HepG2 (cell line): Measurements from ENCODE around the gene MRNIP. TPM values are rescaled to one million over a fixed set of nuclear protein-coding genes. Genes with fewer than 3 reads are reported as not detected.
A peak's percentile ranks its signal among the peaks of the same experiment; 100 is the strongest.

ENCODE experiments used
- AHDC1 ChIP-seq: sonication (generic); formaldehyde crosslinking; IDR thresholded peaks from 2 replicates; pipeline ENCODE4 v1.5.1; 2020; ENCODE audit warnings: mild to moderate bottlenecking, missing genetic modification reagents, borderline replicate concordance
- HOMEZ ChIP-seq: IDR thresholded peaks from 2 replicates; pipeline ENCODE4 v1.6.1; 2016; ENCODE audit warnings: low read depth
- NR2F6 ChIP-seq, 2 experiments: IDR thresholded peaks; 2 replicates each; pipeline ENCODE4 v1.6.1; 2016; ENCODE audit warnings: antibody characterized with exemption in 1 of 2, mild to moderate bottlenecking in 1 of 2
- SKIL ChIP-seq: sonication (generic); formaldehyde crosslinking; IDR thresholded peaks from 2 replicates; pipeline ENCODE4 v1.8.0; 2022; ENCODE audit warnings: missing genetic modification reagents, mild to moderate bottlenecking, moderate library complexity, borderline replicate concordance
- SP4 ChIP-seq: sonication (generic); formaldehyde crosslinking; IDR thresholded peaks from 2 replicates; pipeline ENCODE4 v1.8.1; 2023; ENCODE audit warnings: mild to moderate bottlenecking, missing genetic modification reagents
- TFDP1 ChIP-seq: IDR thresholded peaks from 2 replicates; pipeline ENCODE4 v1.6.1; 2016; ENCODE audit warnings: missing compliant biosample characterization, missing genetic modification reagents, borderline replicate concordance
- USF2 ChIP-seq, 2 experiments: sonication (generic) in 1 of 2; formaldehyde crosslinking in 1 of 2; IDR thresholded peaks; 2 replicates each; pipeline versions ENCODE4 v1.5.1 to v1.6.1; 2011 to 2020; ENCODE audit warnings: borderline replicate concordance in 1 of 2, low read depth in 1 of 2, low read length in 1 of 2, mild to moderate bottlenecking in 1 of 2, missing genetic modification reagents in 1 of 2, moderate library complexity in 1 of 2
- XBP1 ChIP-seq: sonication (generic); formaldehyde crosslinking; IDR thresholded peaks from 2 replicates; pipeline ENCODE4 v1.5.0; 2020; ENCODE audit warnings: missing genetic modification reagents
- YEATS4 ChIP-seq: sonication (generic); formaldehyde crosslinking; IDR thresholded peaks from 2 replicates; pipeline ENCODE4 v1.4.0; 2020; ENCODE audit warnings: missing genetic modification reagents, borderline replicate concordance
- ZFX ChIP-seq: sonication (generic); formaldehyde crosslinking; IDR thresholded peaks from 2 replicates; pipeline ENCODE4 v1.4.0; 2020; ENCODE audit warnings: mild to moderate bottlenecking, low read depth, missing genetic modification reagents, moderate library complexity
- ZMAT3 ChIP-seq: sonication (generic); formaldehyde crosslinking; conservative IDR thresholded peaks from 2 replicates; pipeline ENCODE4 v1.7.0; 2021; ENCODE audit warnings: missing genetic modification reagents
- ZNF136 ChIP-seq: sonication (generic); formaldehyde crosslinking; IDR thresholded peaks from 2 replicates; pipeline ENCODE4 v1.8.1; 2022; ENCODE audit warnings: low read depth, mild to moderate bottlenecking, moderate library complexity, missing genetic modification reagents
- ZNF607 ChIP-seq: sonication (generic); formaldehyde crosslinking; IDR thresholded peaks from 2 replicates; pipeline ENCODE4 v1.5.1; 2020; ENCODE audit warnings: missing genetic modification reagents, mild to moderate bottlenecking, borderline replicate concordance
- polyA plus RNA-seq, 8 experiments: library from polyadenylated mRNA; depleted of rRNA in 3 of 8; stranded (reverse) in 7 of 8; unstranded in 1 of 8; fragments of >200 nt; fragmentation: Illumina TruSeq in 4 of 8; extraction: Trizol in 4 of 8; gene quantifications; 2 replicates each; pipeline versions ENCODE4 v1.2.1 to v1.2.3, GENCODE V29; 2011 to 2016; ENCODE audit warnings: low read depth in 4 of 8, missing spikeins in 1 of 8, mixed read lengths in 1 of 8; ENCODE audit not compliant: insufficient read depth in 1 of 8
- total RNA-seq, 5 experiments: library from RNA; depleted of rRNA; stranded (reverse); fragments of >200 nt; fragmentation: Illumina TruSeq; extraction: Trizol; gene quantifications; 2 replicates each; pipeline ENCODE4 v1.2.3, GENCODE V29; 2016; ENCODE audit warnings: low read depth in 1 of 5

Gene MRNIP
- total and polyA plus RNA-seq, 2 of the 13 experiments (the other 11 are each of a cell fraction or from before 2014, with no cell fraction given): 15.5 to 34.1 TPM

GRCh38 chr5:179806250-179807048 lies 52.2 kb downstream of the MRNIP start, which contains the start of gene MGAT4B (continued):
- TF ChIP-seq AHDC1 (CRISPR knock-in tag): no peak
- TF ChIP-seq SKIL (CRISPR knock-in tag): no peak
- TF ChIP-seq SP4 (CRISPR knock-in tag): peak; percentile 73
- TF ChIP-seq XBP1 (CRISPR knock-in tag): no peak
- no peak for TF ChIP-seq YEATS4 (CRISPR knock-in tag)
- TF ChIP-seq USF2 (IDR thresholded peaks at IDR 0.05; ENCODE audit: low read depth, low read length): no peak
- TF ChIP-seq USF2 (CRISPR knock-in tag; IDR thresholded peaks at IDR 0.05; ENCODE audit: borderline replicate concordance): no peak
- no peak for TF ChIP-seq ZNF607 (CRISPR knock-in tag)
- no peak for TF ChIP-seq HOMEZ
- TF ChIP-seq ZNF136 (CRISPR knock-in tag): no peak
- TF ChIP-seq NR2F6 (IDR thresholded peaks at IDR 0.05): no peak
- no peak for TF ChIP-seq NR2F6 (CRISPR knock-in tag; IDR thresholded peaks at IDR 0.05)
- peak; percentile 65 for TF ChIP-seq ZFX (CRISPR knock-in tag)
- no peak for TF ChIP-seq ZMAT3 (CRISPR knock-in tag)
- 0 out of 2 replicates have a peak, but pooled peaks have one; percentile 12 for TF ChIP-seq TFDP1 (CRISPR knock-in tag)
